Measurements from ENCODE around the gene ATOH8.

Gene ATOH8

DNA sequence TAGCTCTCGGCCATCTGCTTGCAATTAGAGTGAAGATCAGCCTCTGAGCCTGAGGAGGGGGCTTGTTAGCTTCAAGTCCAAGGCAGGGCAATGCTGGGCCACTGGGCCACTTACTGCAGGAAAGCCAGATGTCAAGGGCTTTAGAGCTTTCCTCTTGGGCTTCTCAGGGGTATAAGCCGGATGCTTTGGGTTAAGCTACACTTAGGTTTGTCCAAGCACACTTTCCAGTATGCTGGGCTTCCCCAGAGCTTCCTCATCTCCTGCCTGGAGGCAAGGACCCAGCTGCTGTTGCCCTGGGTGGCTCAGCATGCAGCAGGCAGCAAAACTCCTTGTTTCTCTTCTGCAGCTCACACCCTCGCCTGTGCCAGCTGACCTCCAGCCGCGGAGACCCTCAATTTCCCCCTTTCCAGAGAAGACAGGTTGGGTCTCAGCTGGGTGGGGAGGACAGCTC lies 29.0 kb upstream of the ATOH8 start:
- TF ChIP-seq CTCF (IDR thresholded peaks at IDR 0.05; ENCODE audit: low read depth, low read length, missing control alignments), result no peak
- no peak overlapping the region for H3K4me3 ChIP-seq (replicated peaks; ENCODE audit: low read depth, low read length)
- DNase-seq (ENCODE audit: extremely low read depth, low read depth), result no peak

GRCh38 chr2:85725451-85725850 lies 28.3 kb upstream of the ATOH8 start:
- H3K4me3 ChIP-seq (replicated peaks; ENCODE audit: low read depth, low read length), result no peak overlapping the region
- no peak for DNase-seq (ENCODE audit: extremely low read depth, low read depth)
- TF ChIP-seq CTCF (IDR thresholded peaks at IDR 0.05; ENCODE audit: low read depth, low read length, missing control alignments), result no peak

DNA sequence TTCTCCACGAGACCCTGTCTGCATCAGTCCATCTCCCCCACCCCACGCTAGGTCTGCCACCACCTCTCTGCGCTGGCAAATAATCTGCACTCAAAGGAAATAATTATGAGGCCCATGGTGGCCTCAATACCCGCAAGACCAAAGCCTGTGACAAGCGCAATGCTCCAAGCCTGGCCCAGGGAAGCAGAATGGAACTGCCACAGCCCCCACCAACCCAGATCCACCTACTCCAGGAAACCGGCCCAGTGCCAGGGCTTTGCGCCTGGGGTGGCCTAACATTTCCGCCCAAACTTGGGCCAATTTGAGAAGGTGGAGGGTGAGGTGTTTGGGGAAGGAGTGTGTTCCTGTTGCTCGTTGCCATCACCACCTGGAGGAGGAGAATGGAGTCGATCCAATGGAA lies 26.0 kb upstream of the ATOH8 start:
- DNase-seq (ENCODE audit: extremely low read depth, low read depth), result no peak
- TF ChIP-seq CTCF (IDR thresholded peaks at IDR 0.05; ENCODE audit: low read depth, low read length, missing control alignments), result no peak
- no peak overlapping the region for H3K4me3 ChIP-seq (replicated peaks; ENCODE audit: low read depth, low read length)

- no peak overlapping the region for H3K4me3 ChIP-seq (replicated peaks; ENCODE audit: low read depth, low read length)
- TF ChIP-seq CTCF (IDR thresholded peaks at IDR 0.05; ENCODE audit: low read depth, low read length, missing control alignments), result no peak
- DNase-seq (ENCODE audit: extremely low read depth, low read depth), result no peak
These were observed 25.4 kb upstream of the ATOH8 start for GRCh38 chr2:85728342-85728741.

DNA sequence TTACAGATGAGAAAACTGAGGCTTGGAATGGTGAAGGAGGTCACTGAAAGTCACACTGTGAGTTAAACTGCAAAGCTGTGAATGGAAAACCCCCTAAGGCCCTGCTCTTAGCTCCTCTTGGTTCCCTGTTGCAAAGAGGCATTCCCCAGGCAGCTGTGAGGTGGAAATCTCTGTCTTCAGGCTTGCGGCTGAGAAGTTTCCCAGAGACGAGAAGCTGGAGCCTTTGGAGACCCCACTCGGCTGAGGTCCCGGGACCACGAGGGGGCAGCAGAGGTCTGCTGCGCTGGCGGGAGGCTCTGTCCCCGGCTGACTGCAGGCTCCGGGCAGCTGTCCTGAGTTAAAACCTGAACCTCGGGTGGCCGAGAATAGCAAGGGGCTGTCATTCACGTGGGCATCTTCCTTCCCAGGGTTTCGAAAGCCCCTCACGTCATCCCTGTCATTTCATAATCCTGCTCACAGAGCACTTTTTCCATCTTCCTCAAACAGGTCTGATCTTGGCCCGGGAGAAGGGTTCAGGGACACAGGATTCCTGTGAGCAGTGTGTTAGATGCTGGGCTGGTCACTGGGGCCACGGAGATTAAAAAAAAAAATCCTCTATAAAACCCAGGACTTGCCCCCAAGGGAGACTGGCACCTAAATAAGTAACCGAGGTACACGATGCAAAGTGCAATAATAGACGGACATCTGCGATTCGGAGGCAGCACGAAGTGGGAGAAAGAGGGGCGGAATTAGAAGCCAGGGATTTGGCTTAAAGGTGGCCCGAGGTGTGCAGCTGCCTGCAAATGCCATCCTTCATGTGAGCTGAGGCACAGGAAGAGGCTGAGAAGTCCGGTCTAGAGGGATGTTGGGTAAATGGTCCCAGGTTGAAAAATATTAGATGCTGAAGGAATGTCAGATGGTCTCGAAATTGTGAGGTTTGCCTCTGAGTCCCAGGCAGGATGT lies 24.6 kb upstream of the ATOH8 start:
- DNase-seq (ENCODE audit: extremely low read depth, low read depth), result no peak
- peak; percentile 99 for TF ChIP-seq CTCF (IDR thresholded peaks at IDR 0.05; ENCODE audit: low read depth, low read length, missing control alignments)
- no peak overlapping the region for H3K4me3 ChIP-seq (replicated peaks; ENCODE audit: low read depth, low read length)

DNA sequence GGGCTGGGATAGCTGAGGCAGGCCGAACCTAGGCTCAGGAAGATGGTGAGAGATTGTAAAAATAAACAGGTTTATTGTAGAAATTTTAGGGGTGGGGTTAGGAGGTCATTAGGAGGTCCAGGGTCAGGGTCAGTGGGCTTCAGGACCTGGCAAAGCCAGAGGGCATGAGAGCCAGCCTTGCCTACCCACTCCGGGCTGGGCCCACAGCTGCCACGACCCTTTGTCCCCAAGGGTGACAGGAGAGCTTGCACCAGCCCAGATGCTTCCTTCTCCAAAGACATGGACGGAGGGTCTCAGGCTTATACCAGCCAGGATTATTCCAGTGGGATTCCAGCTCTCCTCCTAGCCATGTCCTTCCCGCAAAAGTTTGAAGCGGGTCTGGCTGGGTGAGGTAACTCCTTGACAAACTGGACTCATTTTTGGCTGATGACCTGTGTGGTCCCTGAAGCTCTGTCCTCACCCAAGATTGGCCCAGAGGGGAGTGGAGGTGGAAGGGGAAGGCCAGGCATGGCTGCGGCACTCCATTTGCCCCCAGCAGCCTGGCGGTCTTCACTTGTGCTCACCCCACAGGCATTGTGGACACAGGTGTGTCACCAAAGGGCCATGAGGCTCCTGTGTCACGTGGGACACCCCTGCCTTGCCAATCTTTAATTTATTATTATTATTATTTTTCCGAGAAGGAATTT lies 23.8 kb upstream of the ATOH8 start:
- TF ChIP-seq CTCF (IDR thresholded peaks at IDR 0.05; ENCODE audit: low read depth, low read length, missing control alignments), result no peak
- no peak for DNase-seq (ENCODE audit: extremely low read depth, low read depth)
- no peak overlapping the region for H3K4me3 ChIP-seq (replicated peaks; ENCODE audit: low read depth, low read length)

All from HFF-Myc (cell line).